Glomerular visceral epithelial cell (primary cell): ENCODE data around the gene SLC1A6.
"Not testable (repeated sequence)": the region's sequence is repeated elsewhere in the genome, so short reads cannot be mapped to it uniquely, and the experiment has no call there.

Experiments used
- DNase-seq: peaks from one replicate; pipeline ENCODE4 v3.0.0-alpha.2; 2016; ENCODE audit errors: extremely low spot score

The SLC1A6 gene

DNA sequence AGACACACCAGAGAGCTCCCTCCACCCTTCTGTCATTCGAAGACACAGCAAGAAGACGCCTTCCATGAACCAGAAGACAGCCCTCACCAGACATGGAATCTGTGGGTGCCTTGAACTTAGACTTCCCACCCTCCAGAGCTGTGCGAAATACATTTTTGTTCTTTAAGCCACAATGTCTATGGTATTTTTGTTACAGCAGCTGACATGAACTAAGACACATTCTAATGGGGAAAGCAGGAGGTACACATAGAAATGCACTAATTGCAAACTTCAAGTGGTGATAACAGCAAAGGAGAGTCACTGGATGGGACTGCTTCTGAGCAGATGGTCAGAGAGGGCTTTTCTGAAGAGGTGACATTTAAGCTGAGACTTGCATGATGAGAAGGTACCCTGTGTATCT lies 22.2 kb downstream of the SLC1A6 start:
- DNase-seq: no peak

DNA sequence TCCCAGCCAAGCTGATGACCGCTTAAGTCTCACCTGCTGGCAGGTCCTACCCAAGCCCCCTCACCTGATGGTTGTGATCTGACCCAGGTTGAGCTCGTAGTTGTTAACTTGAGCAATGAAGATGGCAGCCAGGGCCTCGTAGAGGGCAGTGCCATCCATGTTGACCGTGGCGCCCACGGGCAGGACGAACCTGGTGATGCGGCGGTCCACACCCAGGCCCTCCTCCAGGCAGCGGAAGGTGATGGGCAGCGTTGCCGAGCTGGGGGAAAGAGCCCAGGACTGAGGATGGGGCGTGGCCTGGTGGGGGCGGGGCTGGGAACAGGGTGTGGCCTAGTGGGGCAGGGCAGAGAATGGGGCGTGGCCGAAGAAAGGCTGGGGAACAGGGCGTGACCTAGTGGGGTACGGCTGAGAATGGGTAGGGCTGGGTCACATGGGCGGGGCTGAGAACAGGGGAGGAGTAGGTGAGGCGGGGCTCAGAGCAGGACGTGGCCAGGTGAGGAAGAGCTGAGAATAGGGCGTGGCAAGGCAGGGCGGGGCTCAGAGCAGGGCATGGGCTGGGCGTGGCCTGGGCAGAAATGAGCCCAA lies 25.5 kb downstream of the SLC1A6 start:
- DNase-seq: no peak

DNA sequence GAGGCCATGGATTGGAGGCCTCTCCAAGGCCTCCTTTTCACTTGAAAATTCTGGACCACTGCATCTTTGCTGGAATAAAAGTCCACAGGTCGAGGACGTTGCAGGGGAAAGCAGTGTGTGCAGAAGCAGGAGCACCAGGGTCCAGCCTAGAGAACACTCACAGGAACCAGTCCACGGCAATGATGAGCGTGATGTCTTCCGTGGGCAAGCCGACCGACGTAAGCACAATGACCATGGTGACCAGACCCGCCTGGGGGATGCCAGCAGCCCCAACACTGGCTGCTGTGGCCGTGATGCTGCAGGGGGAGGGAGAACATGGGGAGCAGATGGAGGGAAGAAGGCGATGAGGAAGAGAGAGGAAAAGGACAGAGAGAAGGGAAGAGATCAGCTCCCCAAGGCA lies 26.9 kb downstream of the SLC1A6 start:
- DNase-seq: no peak

DNA sequence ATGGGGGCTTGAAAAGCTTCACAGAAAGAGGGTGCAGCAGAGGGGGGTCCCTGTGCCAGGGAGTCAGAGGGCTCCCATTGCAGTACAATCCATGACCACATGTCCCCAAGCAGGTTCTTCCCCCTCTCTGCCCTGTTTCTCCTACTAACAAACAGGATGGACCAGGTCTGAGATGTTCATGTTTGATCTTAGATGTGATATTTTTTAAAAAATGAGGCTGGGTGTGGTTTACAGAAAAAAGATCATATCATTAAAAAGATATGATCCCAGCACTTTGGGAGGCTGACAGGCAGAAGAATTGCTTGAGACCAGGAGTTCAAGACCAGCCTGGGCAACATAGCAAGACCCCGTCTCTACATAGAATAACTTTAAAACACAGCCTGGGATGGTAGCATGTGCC lies 29.2 kb downstream of the SLC1A6 start:
- no peak for DNase-seq

DNA sequence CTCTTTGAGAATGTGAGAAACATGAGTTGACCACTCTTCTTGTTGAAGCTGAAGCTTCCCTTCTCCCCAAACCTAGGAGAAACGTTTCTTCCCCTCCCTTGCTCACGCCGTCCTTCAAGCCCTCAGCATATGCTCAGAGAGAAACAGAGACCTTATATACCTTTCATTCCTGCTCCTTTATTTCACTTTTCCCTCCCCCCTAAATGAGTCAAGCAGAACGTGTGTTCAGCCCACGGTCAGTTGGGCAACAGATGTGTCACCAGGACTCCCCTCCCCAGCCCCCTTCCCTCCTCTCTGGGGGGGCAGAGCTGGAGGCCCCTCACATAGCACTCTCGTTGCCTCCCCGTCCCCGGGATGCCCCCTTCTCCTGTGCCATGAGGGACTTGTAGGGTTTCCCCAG lies 29.8 kb downstream of the SLC1A6 start:
- DNase-seq: no peak

GRCh38 chr19:14949413-14949812 lies 30.3 kb downstream of the SLC1A6 start:
- DNase-seq: not testable (repeated sequence)

DNA sequence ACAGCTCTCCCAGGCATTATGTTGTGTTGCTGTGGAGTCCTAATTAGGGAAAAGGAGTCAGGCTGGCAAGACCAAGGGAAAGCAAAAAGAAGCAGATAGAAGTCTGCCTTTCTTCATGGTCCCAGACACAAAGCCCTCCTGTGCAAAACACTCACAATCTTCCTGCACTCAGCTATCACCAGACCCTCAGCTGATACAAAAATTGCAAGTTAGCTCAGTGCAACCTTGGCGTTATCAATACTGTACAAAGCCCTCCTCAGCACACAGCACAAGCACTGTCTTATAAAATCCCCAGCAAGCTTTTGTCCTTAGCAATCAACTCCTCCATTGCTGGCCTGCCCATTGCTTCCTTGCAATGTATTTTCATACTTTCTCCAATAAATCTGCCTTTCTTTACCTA lies 35.2 kb downstream of the SLC1A6 start:
- DNase-seq: no peak

- DNase-seq: no peak
Observed at GRCh38 chr19:14943601-14944000, 36.1 kb downstream of the SLC1A6 start.

DNA sequence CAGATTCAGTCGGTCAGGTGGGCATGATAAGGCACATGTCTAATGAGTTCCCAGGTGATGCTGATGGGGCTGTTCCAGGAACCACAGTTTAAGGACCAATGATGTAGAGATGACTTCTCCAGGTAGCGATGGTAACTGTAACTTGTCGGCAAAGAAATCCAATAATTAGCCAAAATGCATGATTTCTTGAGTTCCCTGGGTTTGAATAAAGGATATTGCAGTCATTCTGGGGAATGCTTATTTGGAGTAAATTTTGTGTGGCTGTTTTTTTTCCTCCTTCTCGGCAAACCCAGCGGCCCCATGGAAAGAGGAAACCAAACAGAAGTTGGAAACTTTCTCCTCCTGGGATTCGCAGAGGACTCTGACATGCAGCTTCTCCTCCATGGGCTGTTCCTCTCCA lies 38.5 kb downstream of the SLC1A6 start, which contains the start of gene OR7C2:
Gene OR7C2 (plus strand): TSS at position 301 of the 400 bp plus-strand sequence. CDS start 0 bp downstream, at position 301.
- no peak for DNase-seq

DNA sequence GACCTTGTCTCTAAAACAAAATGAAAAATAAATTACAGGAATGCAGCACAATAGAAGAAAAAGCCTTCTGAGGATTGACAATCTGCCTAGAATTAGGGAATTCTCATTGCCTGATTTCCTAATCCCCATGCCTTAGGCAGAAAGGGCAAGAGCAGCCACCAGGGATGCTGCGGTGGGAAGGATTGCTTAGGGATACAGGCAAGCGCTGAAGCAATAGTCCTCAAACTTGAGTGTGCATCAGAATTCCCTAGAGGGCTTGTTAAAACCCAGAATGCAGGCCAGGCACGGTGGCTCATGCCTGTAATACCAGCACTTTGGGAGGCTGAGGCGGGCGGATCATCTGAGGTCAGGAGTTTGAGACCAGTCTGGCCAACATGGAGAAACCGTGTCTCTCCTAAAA lies 39.4 kb downstream of the SLC1A6 start:
- no peak for DNase-seq

GRCh38 chr19:14933506-14933905 lies 46.2 kb downstream of the SLC1A6 start:
- DNase-seq: no peak

DNA sequence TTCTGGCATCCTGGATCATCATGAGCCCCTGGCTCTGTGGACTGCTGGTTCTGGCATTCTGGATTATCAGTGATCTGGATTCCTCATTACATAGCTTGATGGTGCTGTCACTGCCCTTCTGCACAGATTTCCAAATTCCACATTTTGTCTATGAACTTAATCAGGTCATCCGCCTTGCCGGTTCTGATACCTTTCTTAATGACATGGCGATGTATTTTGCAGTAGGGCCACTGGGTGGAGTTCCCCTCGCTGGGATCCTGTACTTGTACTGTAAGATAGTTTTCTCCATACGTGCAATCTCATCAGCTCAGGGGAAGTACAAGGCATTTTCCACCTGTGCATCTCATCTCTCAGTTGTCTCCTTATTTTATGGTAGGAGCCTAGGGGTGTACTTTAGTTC lies 62.8 kb downstream of the SLC1A6 start:
- no peak for DNase-seq

GRCh38 chr19:14915116-14915515 lies 64.5 kb downstream of the SLC1A6 start:
- DNase-seq: no peak

- DNase-seq: no peak
Observed at GRCh38 chr19:14906711-14907110, 73.0 kb downstream of the SLC1A6 start.

GRCh38 chr19:14901675-14902260 lies 77.9 kb downstream of the SLC1A6 start:
- DNase-seq: no peak
